WTC11 (cell line): ENCODE measurements around the gene MEF2B. TPM values are rescaled to one million over a fixed set of nuclear protein-coding genes. Genes with fewer than 3 reads are reported as not detected.
A peak's percentile ranks its signal among the peaks of the same experiment; 100 is the strongest.

ENCODE experiments used
- AFF4 ChIP-seq: sonication (generic); formaldehyde crosslinking; IDR thresholded peaks from 2 replicates; pipeline ENCODE4 v1.8.1; 2023; ENCODE audit warnings: mild to moderate bottlenecking, missing genetic modification reagents, borderline replicate concordance
- ATF1 ChIP-seq: sonication (generic); formaldehyde crosslinking; IDR thresholded peaks from 2 replicates; pipeline ENCODE4 v1.8.1; 2023; ENCODE audit warnings: mild to moderate bottlenecking, moderate library complexity, missing genetic modification reagents
- ATF2 ChIP-seq: sonication (generic); formaldehyde crosslinking; IDR thresholded peaks from 2 replicates; pipeline ENCODE4 v1.8.1; 2022; ENCODE audit warnings: low read depth, missing genetic modification reagents, borderline replicate concordance
- ERG ChIP-seq: fragments of 250-450 bp; sonication (Bioruptor Pico); IDR thresholded peaks from 2 replicates; pipeline ENCODE4 v1.8.0; 2021; ENCODE audit warnings: mild to moderate bottlenecking
- MAX ChIP-seq: sonication (generic); formaldehyde crosslinking; IDR thresholded peaks from 2 replicates; pipeline ENCODE4 v1.8.0; 2022; ENCODE audit warnings: mild to moderate bottlenecking, missing genetic modification reagents
- PRRX2 ChIP-seq: fragments of 250-450 bp; sonication (Bioruptor Pico); IDR thresholded peaks from 2 replicates; pipeline ENCODE4 v1.8.0; 2021; ENCODE audit warnings: mild to moderate bottlenecking
- SOX15 ChIP-seq: fragments of 250-450 bp; sonication (Bioruptor Pico); IDR thresholded peaks from 2 replicates; pipeline ENCODE4 v1.9.0; 2021; ENCODE audit warnings: mild to moderate bottlenecking
- ZNF425 ChIP-seq: fragments of 250-450 bp; sonication (Bioruptor Pico); conservative IDR thresholded peaks from 2 replicates; pipeline ENCODE4 v1.9.0; 2021; ENCODE audit warnings: mild to moderate bottlenecking
- ZSCAN18 ChIP-seq: fragments of 250-450 bp; sonication (Bioruptor Pico); IDR thresholded peaks from 2 replicates; pipeline ENCODE4 v2.1.2; 2022; ENCODE audit warnings: mild to moderate bottlenecking, moderate library complexity
- total RNA-seq: library from RNA; stranded (reverse); gene quantifications from 3 replicates; pipeline ENCODE4 v1.2.3, GENCODE V29; 2021
- TF ChIP-seq, protein P1 (sequence below): sonication (generic); formaldehyde crosslinking; IDR thresholded peaks from 2 replicates; pipeline ENCODE4 v1.8.1; 2023; ENCODE audit warnings: mild to moderate bottlenecking, moderate library complexity, missing genetic modification reagents
- TF ChIP-seq, protein P2 (sequence below): sonication (generic); formaldehyde crosslinking; IDR thresholded peaks from 2 replicates; pipeline ENCODE4 v1.8.1; 2022; ENCODE audit warnings: mild to moderate bottlenecking, moderate library complexity, missing genetic modification reagents

Gene MEF2B
- total RNA-seq, 1 experiment from 2014 or later, result 1.7 TPM

DNA sequence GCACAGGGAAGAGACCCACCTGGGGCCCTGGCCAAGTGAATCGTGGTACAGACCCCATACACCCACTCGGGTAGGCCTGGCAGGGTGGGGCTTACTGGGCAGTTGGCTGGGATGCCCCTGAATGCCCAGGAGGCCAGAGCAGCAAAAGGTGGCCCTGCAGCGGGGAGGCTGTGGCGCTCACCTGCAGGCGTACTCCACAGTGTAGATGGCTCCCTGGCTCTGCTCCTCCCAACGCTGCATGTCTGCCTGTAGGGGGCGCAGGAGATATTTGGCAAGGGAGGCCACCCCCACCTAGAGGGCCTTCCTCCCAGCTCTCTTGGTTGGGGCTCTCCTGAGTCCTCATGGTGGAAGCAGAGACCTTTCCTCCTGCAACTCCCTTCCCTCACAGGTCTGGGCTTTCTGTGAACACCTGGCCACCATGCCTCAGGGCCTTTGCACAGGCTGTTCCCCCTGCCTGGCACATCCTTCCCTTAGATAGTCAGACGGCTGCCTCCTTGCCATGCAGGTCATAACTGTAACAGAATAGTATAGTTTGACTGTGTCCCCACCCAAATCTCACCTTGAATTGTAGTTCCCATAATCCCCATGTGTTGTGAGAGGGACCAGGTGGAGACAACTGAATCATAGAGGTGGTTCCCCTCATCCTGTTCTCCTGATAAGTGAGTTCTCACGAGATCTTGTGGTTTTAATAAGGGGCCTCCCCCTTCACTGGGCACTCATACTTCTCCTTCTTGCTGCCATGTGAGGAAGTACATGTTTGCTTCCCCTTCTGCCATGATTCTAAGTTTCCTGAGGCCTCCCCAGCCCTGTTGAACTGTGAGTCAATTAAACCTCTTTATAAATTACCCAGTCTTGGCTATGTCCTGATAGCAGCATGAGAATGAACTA lies 16.0 kb upstream of the MEF2B start (continued):
- TF ChIP-seq ZNF425 (CRISPR knock-in tag) (no peak), ERG (peak; percentile 20; the same call in 1 of the 2 replicates), AFF4 (no peak), SOX15 (CRISPR knock-in tag) (no peak), ATF1 (CRISPR knock-in tag) (no peak), ATF2 (no peak), MAX (CRISPR knock-in tag) (peak; percentile 45; the same call in 1 of the 2 replicates), PRRX2 (0 out of 2 replicates have a peak, but pooled peaks have one; percentile 35), ZSCAN18 (CRISPR knock-in tag) (no peak)
- TF ChIP-seq, protein P1, sequence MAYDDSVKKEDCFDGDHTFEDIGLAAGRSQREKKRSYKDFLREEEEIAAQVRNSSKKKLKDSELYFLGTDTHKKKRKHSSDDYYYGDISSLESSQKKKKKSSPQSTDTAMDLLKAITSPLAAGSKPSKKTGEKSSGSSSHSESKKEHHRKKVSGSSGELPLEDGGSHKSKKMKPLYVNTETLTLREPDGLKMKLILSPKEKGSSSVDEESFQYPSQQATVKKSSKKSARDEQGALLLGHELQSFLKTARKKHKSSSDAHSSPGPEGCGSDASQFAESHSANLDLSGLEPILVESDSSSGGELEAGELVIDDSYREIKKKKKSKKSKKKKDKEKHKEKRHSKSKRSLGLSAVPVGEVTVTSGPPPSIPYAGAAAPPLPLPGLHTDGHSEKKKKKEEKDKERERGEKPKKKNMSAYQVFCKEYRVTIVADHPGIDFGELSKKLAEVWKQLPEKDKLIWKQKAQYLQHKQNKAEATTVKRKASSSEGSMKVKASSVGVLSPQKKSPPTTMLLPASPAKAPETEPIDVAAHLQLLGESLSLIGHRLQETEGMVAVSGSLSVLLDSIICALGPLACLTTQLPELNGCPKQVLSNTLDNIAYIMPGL (CRISPR knock-in tag), result peak; percentile 30; the same call in 1 of the 2 replicates
- TF ChIP-seq, protein P2, sequence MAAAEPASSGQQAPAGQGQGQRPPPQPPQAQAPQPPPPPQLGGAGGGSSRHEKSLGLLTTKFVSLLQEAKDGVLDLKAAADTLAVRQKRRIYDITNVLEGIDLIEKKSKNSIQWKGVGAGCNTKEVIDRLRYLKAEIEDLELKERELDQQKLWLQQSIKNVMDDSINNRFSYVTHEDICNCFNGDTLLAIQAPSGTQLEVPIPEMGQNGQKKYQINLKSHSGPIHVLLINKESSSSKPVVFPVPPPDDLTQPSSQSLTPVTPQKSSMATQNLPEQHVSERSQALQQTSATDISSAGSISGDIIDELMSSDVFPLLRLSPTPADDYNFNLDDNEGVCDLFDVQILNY (CRISPR knock-in tag), result no peak
- TF ChIP-seq, all 79 proteins: peak for 9
